DOHH2 (cell line): ENCODE results near the gene TUT4.

Experiments used
- H3F3A ChIP-seq: fragments of 200-600 bp; sonication (generic), shearing (Covaris generic); 2 replicates; pipeline ENCODE4 v1.6.0; 2016; ENCODE audit warnings: antibody characterized with exemption, mild to moderate bottlenecking; ENCODE audit not compliant: control insufficient read depth, insufficient read depth
- H3K27ac ChIP-seq: fragments of 200-600 bp; sonication (generic); 2 replicates; pipeline ENCODE4 v1.5.1; 2014; ENCODE audit warnings: low read depth, mild to moderate bottlenecking, low read length, moderate library complexity
- H3K27me3 ChIP-seq: fragments of 200-600 bp; sonication (generic); 2 replicates; pipeline ENCODE4 v1.6.1; 2014; ENCODE audit warnings: mild to moderate bottlenecking, low read length, mixed read lengths; ENCODE audit not compliant: control insufficient read depth
- H3K36me3 ChIP-seq: fragments of 200-600 bp; sonication (generic); 2 replicates; pipeline ENCODE4 v1.6.1; 2014; ENCODE audit warnings: mild to moderate bottlenecking, low read length, moderate library complexity, mixed read lengths; ENCODE audit not compliant: control insufficient read depth
- H3K4me1 ChIP-seq: fragments of 200-600 bp; sonication (generic); 2 replicates; pipeline ENCODE4 v1.6.1; 2014; ENCODE audit warnings: mild to moderate bottlenecking, low read length, mixed read lengths; ENCODE audit not compliant: control insufficient read depth
- H3K4me2 ChIP-seq: fragments of 200-600 bp; sonication (generic); 2 replicates; pipeline ENCODE4 v1.6.0; 2014; ENCODE audit warnings: mild to moderate bottlenecking, low read length, moderate library complexity
- H3K4me3 ChIP-seq: fragments of 200-600 bp; sonication (generic); 2 replicates; pipeline ENCODE4 v1.5.1; 2014; ENCODE audit warnings: mild to moderate bottlenecking, low read length, mixed read lengths
- H3K79me2 ChIP-seq: fragments of 200-600 bp; sonication (generic); 2 replicates; pipeline ENCODE4 v1.6.1; 2014; ENCODE audit warnings: mild to moderate bottlenecking, low read length, mixed read lengths; ENCODE audit not compliant: control insufficient read depth
- H3K9me2 ChIP-seq: fragments of 200-600 bp; sonication (generic); replicated peaks from 2 replicates; pipeline ENCODE4 v1.6.1; 2014; ENCODE audit warnings: mild to moderate bottlenecking, low read length, mixed read lengths; ENCODE audit not compliant: control insufficient read depth
- H3K9me3 ChIP-seq: fragments of 200-600 bp; sonication (generic); 2 replicates; pipeline ENCODE4 v1.6.1; 2014; ENCODE audit warnings: antibody characterized with exemption, low read length, mixed read lengths; ENCODE audit not compliant: control insufficient read depth, insufficient read depth
- H4K20me1 ChIP-seq: fragments of 200-600 bp; sonication (generic); 2 replicates; pipeline ENCODE4 v1.6.0; 2014; ENCODE audit warnings: low read depth, mild to moderate bottlenecking, antibody characterized with exemption, low read length, moderate library complexity; ENCODE audit not compliant: control insufficient read depth, insufficient read depth
- EZH2phosphoT487 ChIP-seq: fragments of 200-600 bp; sonication (generic); IDR thresholded peaks from 2 replicates; pipeline ENCODE4 v1.6.1; 2017; ENCODE audit warnings: borderline replicate concordance, mild to moderate bottlenecking, antibody characterized with exemption, low read length, moderate library complexity, mixed read lengths
- TF ChIP-seq, protein P1 (sequence below): fragments of 200-600 bp; sonication (generic); IDR thresholded peaks from one replicate; pipeline ENCODE4 v1.5.1; 2014; ENCODE audit warnings: antibody characterized with exemption, mild to moderate bottlenecking, low read depth, low read length; ENCODE audit not compliant: poor library complexity, severe bottlenecking

Gene TUT4

DNA sequence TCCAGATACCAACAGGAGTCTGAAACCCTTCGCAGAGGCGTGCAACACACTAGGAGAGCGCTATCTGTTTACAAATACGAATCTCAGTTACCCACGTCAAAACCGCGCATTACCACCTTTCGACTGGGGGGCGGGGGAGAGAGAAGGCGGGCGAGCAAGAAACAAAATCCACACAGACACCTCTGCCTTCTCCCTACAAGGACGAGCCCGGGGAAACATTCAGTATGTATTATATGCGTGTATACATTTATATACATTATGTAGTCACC, 722 bp downstream of the TUT4 start:
- peaks cover 8% of the 10 kb centered on the region for H3K36me3 ChIP-seq
- peak overlapping the region; percentile 92 for H3K4me3 ChIP-seq
- no peak for TF ChIP-seq EZH2phosphoT487
- TF ChIP-seq, protein P1, sequence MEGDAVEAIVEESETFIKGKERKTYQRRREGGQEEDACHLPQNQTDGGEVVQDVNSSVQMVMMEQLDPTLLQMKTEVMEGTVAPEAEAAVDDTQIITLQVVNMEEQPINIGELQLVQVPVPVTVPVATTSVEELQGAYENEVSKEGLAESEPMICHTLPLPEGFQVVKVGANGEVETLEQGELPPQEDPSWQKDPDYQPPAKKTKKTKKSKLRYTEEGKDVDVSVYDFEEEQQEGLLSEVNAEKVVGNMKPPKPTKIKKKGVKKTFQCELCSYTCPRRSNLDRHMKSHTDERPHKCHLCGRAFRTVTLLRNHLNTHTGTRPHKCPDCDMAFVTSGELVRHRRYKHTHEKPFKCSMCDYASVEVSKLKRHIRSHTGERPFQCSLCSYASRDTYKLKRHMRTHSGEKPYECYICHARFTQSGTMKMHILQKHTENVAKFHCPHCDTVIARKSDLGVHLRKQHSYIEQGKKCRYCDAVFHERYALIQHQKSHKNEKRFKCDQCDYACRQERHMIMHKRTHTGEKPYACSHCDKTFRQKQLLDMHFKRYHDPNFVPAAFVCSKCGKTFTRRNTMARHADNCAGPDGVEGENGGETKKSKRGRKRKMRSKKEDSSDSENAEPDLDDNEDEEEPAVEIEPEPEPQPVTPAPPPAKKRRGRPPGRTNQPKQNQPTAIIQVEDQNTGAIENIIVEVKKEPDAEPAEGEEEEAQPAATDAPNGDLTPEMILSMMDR = no peak
- H4K20me1 ChIP-seq = peaks cover 10% of the 10 kb centered on the region
- peaks cover 43% of the 10 kb centered on the region for H3K4me1 ChIP-seq
- H3K27me3 ChIP-seq = no peaks in the 10 kb centered on the region
- H3K27ac ChIP-seq = peak overlapping the region; percentile 93
- no peaks in the 10 kb centered on the region for H3K9me3 ChIP-seq
- peaks cover 64% of the 10 kb centered on the region for H3K79me2 ChIP-seq
- H3F3A ChIP-seq = peaks cover 22% of the 10 kb centered on the region
- H3K9me2 ChIP-seq = no peaks in the 10 kb centered on the region
- H3K4me2 ChIP-seq = peak overlapping the region; percentile 96

GRCh38 chr1:52551507-52552235, 1.2 kb downstream of the TUT4 start:
- peak overlapping the region; percentile 96 for H3K4me2 ChIP-seq
- H3K9me2 ChIP-seq = no peaks in the 10 kb centered on the region
- no peaks in the 10 kb centered on the region for H3K9me3 ChIP-seq
- TF ChIP-seq, protein P1 = no peak
- TF ChIP-seq EZH2phosphoT487 = no peak
- peaks cover 19% of the 10 kb centered on the region for H3F3A ChIP-seq
- H3K36me3 ChIP-seq = peaks cover 11% of the 10 kb centered on the region
- H3K4me3 ChIP-seq = peak overlapping the region; percentile 92
- H3K27ac ChIP-seq = peak overlapping the region; percentile 93
- H3K79me2 ChIP-seq = peaks cover 69% of the 10 kb centered on the region
- H3K27me3 ChIP-seq = no peaks in the 10 kb centered on the region
- peaks cover 10% of the 10 kb centered on the region for H4K20me1 ChIP-seq
- peaks cover 43% of the 10 kb centered on the region for H3K4me1 ChIP-seq

- Histone ChIP-seq H3K9me2 (no peaks in the 10 kb centered on the region), H3K4me3 (peak overlapping the region; percentile 92), H3K27ac (no peak overlapping the region), H3F3A (peaks cover 16% of the 10 kb centered on the region), H3K4me2 (peak overlapping the region; percentile 96), H3K36me3 (peaks cover 18% of the 10 kb centered on the region), H3K4me1 (peaks cover 43% of the 10 kb centered on the region), H3K27me3 (no peaks in the 10 kb centered on the region), H3K79me2 (peaks cover 81% of the 10 kb centered on the region), H4K20me1 (peaks cover 10% of the 10 kb centered on the region), H3K9me3 (peaks cover under 1% of the 10 kb centered on the region; the same call in 1 of the 2 replicates)
- TF ChIP-seq, protein P1 = no peak
- TF ChIP-seq EZH2phosphoT487 = no peak
These were observed 2.4 kb downstream of the TUT4 start for GRCh38 chr1:52550447-52550846.
